Measurements from ENCODE around the gene ENGASE.
A peak's percentile ranks its signal among the peaks of the same experiment; 100 is the strongest.
"Not testable (repeated sequence)": the region's sequence is repeated elsewhere in the genome, so short reads cannot be mapped to it uniquely, and the experiment has no call there.

The ENGASE gene

GRCh38 chr17:79072544-79072943, 2.1 kb upstream of the ENGASE start:
- CTCF ChIA-PET = no interaction called here
- H3K27ac ChIP-seq = no peak overlapping the region
- no peak for TF ChIP-seq CTCF (conservative IDR thresholded peaks at IDR 0.05; ENCODE audit: low read depth)
- no peak for DNase-seq (ENCODE audit: low spot score)
- POLR2A ChIA-PET (ENCODE audit: low non-redundant PET) = no interaction called here

GRCh38 chr17:79073016-79073705, 1.5 kb upstream of the ENGASE start:
- H3K27ac ChIP-seq = peak overlapping the region; percentile 76; the same call in 1 of the 2 replicates
- DNase-seq (ENCODE audit: low spot score) = no peak
- ChIA-PET POLR2A (ENCODE audit: low non-redundant PET) (no interaction called here), CTCF (interaction anchor here (1.5 kb wide), 2 partner anchors 9 to 28 kb away, joined by 4 to 8 read pairs; no protein-coding TSS in a partner anchor)
- TF ChIP-seq CTCF (conservative IDR thresholded peaks at IDR 0.05; ENCODE audit: low read depth) = no peak

- ChIA-PET POLR2A (ENCODE audit: low non-redundant PET) (no interaction called here), CTCF (interaction anchor here (1.1 to 1.5 kb wide), 3 partner anchors 9 to 28 kb away, joined by 4 to 8 read pairs (median 7); no protein-coding TSS in a partner anchor)
- no peak for TF ChIP-seq CTCF (conservative IDR thresholded peaks at IDR 0.05; ENCODE audit: low read depth)
- H3K27ac ChIP-seq = peak overlapping the region; percentile 76
- DNase-seq (ENCODE audit: low spot score) = no peak
These were observed 927 bp upstream of the ENGASE start for GRCh38 chr17:79073706-79074088.

- POLR2A ChIA-PET (ENCODE audit: low non-redundant PET); DNase-seq (ENCODE audit: low spot score): not testable (repeated sequence)
- peak overlapping the region; percentile 76 for H3K27ac ChIP-seq
- CTCF ChIA-PET = interaction anchor here (0.6 to 1.5 kb wide), 5 partner anchors 8 to 1228 kb away, joined by 4 to 8 read pairs (median 4); no protein-coding TSS in a partner anchor
These were observed 439 bp upstream of the ENGASE start for GRCh38 chr17:79074121-79074648.

GRCh38 chr17:79075446-79075750, 774 bp downstream of the ENGASE start:
- ChIA-PET CTCF (no interaction called here), POLR2A (ENCODE audit: low non-redundant PET) (no interaction called here)
- no peak for DNase-seq (ENCODE audit: low spot score)
- peak overlapping the region; percentile 76 for H3K27ac ChIP-seq
- TF ChIP-seq CTCF (conservative IDR thresholded peaks at IDR 0.05; ENCODE audit: low read depth) = no peak

- no peak for TF ChIP-seq CTCF (conservative IDR thresholded peaks at IDR 0.05; ENCODE audit: low read depth)
- CTCF ChIA-PET = interaction anchor here (0.6 kb wide), 1 partner anchor 217 kb away, joined by 3 read pairs; no protein-coding TSS in a partner anchor
- no peak for DNase-seq (ENCODE audit: low spot score)
- H3K27ac ChIP-seq = peak overlapping the region; percentile 76; the same call in 1 of the 2 replicates
- POLR2A ChIA-PET (ENCODE audit: low non-redundant PET) = no interaction called here
These were observed 1.3 kb downstream of the ENGASE start for GRCh38 chr17:79075861-79076406.

- ChIA-PET CTCF (interaction anchor here (1.1 kb wide), 1 partner anchor 32 kb away, joined by 4 read pairs; no protein-coding TSS in a partner anchor), POLR2A (ENCODE audit: low non-redundant PET) (no interaction called here)
- no peak for DNase-seq (ENCODE audit: low spot score)
- 0 out of 2 replicates have a peak overlapping the region, but pooled peaks have one; percentile 3 for H3K27ac ChIP-seq
- TF ChIP-seq CTCF (conservative IDR thresholded peaks at IDR 0.05; ENCODE audit: low read depth) = no peak
These were observed 3.0 kb downstream of the ENGASE start for GRCh38 chr17:79077587-79077986.
